Measurements from ENCODE around the gene KAZALD1.

Gene KAZALD1

DNA sequence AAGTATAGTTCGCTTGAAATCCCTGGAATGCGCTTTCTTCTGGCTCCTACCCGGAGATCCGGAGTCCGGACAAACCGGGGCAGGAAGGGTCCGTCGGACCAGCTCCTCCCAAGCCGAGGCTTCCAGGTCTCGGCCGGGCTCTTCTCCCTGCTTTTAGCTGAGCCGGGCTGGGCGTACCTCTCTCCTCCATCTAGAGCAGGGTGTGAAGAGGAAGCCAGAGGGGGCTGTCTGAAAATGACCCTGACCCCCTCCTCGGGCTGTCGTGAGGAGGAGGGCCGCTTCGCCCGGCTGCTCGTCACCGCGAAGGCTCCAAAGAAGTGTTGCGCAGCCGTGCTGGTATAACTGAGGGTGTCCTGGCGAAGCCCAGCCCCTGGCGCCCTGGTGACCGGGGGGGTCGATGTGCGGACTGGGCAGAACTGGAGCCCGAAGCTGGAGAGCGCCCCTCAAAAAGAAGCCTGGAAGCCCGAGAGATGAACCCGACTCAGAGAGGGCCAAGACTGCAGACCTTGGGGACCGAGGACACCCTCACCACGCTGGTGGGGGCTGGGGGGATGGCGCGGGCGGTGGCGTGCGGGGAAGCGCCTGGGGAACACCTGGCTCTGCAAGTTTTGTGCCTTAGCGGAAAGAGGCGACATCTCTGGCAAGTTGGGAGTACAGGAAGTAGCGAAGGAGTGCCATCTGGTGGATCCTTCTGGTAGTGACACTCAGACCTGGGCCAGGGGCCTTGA lies 5.7 kb downstream of the KAZALD1 start:
- DNase-seq: peak; percentile 44

DNA sequence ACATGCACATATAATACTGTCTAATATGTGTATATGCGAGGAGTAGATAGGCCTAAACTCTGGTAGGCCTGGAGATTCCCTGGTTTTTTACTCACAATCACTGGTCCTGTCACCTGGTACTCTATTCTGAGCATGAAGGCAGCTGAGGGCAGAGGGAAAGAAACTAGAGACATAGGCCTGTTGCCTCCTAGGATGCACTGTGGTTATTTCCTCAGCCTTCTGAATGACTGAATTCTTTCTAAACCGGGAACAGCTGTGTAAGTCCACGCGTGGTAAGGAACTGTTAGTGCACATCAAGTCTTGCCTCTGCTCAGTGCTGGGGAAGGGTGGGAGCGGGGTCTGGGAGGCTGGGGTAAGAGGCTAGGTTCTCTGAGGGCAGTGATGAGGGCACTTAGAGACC lies 7.7 kb downstream of the KAZALD1 start:
- no peak for DNase-seq

DNA sequence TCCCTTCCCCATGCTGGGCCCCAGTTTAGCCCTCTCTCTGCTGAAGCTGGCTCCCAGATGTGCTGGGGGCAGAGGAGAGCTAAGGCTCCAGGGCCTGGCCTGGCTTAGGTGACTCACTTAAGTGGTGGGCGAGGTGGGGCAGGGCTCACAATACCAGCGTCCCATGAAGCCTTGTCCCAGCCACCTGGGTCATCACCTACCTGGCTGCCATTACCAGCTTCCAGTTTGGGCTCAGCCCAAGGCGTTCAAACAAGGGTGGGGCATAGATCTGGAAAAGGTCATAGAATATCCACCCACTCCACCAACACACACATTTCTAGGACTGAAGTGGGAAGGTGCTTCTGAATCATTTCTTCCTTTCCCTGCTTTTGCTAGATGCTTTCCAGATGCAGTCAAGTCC lies 8.3 kb downstream of the KAZALD1 start:
- DNase-seq: no peak

DNA sequence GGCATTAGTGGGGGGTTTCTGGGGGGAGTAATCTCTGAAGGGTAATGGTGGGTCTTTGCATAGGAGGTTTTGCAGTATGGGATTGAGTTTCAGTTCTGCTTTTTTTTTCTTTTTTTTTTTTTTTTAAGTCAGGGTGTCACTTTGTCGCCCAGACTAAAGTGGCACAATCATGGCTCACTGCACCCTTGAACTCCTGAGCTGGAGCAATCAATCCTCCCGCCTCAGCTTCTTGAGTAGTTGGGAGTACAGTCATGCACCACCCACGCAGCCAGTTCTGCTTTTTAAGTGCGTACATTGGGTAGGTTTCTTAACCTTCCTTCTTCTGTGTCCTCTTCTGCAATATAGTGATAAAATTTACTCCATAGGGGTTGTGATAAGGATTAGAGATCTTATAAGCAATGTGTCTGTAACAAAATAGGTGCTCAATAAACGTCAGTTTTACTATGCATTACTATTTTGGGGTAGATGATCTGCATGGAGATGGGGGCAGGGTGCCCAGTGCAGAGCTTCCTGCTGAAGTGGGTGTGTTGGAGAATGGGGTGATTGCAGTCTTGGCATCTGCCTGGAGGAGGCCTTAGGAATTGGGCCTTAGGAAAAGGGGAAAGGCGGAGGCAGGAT lies 9.6 kb downstream of the KAZALD1 start:
- DNase-seq: no peak

DNA sequence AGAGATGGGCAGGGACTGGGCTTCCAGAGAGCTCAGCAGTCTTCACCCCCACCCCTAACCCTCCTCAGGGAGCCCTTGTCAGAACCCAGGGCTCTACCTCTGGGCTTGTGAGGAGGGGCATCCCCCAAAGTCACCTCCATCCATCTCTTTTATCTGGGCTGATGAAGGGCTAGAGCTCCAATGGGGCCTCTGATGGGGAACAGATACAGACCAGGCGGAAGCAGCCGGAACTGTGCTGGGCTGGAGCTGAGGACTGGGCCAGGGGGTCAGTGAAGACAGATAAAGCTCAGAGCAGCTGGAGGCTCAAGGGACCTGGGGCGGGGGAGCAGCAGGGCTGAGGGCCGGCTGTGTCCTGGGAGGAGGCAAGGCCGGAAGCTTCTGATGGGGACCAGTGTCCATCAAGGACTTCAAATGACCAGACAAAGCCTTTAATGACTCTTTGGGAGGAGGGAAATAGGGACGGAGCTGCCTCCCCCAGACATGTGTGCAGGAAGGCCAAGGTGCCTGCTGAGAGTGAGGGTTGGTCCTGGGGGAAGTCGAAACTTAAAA lies 10.2 kb downstream of the KAZALD1 start:
- no peak for DNase-seq

DNA sequence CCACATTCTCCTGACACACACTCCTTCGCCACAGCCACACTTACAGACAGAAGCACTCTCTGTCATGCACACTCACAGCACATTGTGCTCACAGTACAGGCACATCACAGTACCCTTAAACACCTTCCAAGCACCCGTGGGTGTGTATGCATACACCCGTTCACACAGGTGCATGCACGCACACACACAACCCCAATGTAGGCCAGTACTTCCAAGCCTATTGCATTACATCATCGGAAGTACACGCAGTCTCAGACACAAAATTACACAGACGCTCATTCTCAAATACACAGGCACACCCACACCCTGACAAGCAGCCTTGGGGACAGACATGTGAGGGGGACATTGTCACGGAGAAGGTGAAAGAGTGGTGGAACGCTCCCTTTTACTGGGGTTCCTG lies 11.1 kb downstream of the KAZALD1 start:
- no peak for DNase-seq

DNA sequence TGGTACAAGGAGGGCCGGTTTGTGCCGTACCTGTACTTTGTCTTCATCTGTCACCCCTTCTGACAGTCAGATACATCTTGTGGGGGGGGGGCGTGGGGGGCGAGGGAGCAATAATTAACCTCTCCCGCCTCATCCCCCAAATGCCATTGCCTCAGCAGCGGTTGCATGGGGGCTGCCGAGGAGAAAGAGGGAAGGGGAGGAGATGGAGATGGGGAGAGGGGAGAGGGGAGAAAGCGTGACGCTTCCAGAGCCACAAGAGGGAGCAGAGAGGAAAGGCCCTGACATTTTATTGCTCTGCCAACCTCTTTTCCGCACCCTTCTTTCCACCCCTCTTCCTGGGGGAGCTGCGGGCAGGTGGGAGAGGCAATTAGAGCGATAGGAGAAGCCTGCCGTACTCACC lies 11.8 kb downstream of the KAZALD1 start:
- no peak for DNase-seq

DNA sequence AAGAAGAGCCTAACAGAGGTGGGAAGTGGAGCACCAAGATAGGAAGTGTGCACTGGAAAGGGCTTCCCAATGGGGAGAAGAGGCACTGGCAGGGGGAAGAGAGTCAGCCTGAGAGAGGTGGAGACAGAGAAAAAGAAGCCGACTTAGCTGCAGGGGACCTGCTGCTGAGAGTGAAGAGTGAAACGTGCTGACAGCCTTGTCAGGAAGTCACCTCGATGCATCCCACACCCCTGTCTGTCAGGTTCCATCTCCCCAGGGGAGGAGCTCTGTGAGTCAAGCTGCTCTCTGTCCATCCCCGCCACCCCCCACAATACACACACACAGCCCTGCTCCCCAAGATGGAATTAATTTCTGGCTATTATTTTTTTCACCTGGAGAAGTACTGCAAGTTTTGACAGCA lies 14.0 kb downstream of the KAZALD1 start:
- no peak for DNase-seq

DNA sequence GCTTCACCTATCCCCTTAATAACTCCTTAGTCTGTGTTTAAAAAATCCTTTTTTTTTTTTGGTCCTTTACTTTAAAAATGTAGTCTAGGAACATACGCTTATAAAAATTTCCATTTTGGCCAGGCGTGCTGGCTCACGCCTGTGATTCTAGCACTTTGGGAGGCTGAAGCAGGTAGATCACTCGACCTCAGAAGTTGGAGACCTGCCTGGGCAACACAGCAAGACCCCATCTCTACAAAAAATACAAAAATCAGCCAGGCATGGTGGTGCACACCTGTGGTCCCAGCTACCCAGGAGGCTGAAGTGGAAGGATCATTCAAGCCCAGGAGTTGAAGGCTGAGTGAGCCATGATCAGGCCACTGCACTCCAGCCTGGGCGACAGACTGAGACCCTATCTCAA lies 14.8 kb downstream of the KAZALD1 start:
- no peak for DNase-seq

DNA sequence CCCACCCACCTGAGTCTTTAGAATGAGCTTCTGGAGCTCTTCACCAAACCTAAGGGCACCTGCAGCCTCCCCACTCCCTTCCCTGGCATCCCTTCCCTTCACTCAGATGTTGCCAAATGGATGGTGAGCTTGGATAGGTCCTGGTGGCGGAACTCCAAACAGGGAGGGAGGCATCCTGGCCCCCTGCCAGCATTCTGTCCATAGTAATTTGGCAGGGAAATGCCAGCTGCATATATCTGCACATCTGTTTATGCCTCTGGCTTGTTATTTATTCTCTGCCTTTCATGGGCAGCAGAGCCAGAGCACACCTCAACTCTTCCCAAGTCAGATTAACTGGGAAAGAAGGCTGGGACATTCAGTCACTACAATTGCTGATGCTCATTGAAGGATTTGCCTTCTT lies 18.1 kb downstream of the KAZALD1 start:
- DNase-seq: no peak

DNA sequence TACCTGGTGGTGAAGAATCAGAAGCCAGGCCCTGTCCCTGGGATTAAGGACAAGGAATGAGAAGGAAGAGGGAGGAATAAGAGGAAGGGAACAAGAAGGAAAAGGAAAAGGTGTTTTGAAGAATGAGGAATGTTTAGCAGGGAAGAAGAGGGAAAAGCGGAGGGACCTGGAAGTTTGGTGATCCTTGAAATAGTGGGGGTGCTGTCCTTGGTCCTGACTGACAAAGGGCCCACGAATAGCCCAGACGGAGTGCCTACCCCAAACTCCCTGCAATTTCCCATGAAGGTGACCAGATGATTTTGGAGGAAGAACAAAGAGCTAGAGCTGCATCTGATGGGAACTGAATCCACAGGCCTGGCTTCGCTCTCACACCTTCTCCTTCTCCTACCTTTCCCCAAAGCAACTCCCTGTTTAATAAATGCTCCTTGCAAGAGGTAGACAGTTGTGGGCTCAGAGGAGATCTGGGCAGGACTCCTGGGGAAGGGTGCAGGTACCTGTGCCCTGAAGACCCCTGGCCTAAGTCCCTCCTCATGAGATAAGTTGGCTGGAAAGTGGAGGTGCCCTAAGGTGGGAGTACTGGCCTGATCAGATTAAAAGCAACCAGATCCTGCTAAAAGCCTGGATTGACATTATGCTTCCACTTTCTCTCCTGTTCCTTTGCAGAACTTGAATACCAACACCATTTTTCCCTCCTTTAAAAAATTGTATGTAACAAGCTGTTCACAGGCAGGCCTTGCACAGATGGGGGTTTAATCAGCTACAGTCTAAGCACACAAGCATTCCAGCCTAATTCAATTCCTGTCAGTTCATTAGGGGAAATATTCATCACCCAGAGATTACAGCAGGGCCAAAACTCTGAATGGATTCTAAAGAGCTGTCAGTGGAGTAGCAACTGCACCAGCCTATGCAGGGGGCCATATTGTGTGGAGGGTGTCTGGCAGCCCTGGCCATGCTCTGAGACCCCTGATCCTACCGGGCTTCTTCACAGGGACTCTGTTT lies 19.4 kb downstream of the KAZALD1 start:
- DNase-seq: no peak

DNA sequence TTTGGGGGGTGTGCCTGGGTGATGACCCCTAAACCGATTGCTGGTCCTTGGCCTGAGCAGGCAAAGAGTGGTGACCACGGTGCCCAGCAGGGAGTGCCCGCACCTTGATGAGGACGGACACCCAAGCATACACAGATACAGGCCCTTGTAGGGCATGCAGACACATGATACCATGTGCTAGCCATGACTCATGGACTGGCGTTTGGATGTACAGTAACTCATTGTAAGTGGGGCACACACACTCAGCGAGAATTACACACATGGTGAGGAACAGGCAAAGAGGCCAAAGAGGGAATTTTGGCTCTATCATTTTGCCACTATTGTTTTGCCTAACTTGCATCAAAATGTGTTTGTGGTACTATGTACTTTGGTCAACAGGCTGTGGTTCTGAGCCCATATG lies 24.1 kb downstream of the KAZALD1 start:
- no peak for DNase-seq

DNA sequence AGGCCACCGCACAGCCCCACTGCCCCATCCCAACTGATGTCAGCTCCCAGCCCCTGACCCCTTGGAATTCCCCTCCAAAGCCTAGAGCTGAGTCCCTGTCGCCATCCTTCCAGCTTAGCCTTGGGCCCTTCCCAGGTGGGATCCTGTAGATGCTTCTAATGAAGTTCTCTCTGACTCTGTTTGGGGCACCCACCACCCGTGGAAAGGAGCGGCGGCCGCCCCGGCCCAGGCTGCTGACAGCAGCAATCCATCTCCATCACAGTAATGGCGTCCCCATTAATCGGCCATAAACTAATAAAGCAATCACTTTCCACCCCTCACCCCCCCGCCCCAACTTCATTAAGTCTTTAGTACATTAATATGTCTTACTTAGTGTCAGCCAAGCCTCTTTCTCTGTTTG lies 25.6 kb downstream of the KAZALD1 start:
- no peak for DNase-seq

DNA sequence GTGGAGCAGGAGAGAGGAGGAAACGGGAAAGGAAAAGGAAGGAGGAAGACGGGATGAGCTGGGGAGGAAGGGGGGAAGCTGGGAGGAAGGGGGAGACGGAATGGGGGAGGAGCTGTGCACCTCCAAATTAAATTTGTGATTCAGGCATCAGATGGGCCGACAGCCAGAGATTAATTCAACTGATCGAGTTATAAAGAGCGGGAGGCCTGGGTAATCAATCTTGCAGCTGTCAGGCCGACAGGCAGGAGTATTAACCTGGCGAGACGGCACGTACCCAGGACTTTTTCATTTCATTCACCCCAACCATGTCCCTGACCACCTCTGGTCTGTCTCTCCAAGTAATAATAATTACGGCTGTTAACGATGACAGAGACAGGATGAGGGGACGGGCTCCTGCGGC lies 26.2 kb downstream of the KAZALD1 start:
- no peak for DNase-seq

DNA sequence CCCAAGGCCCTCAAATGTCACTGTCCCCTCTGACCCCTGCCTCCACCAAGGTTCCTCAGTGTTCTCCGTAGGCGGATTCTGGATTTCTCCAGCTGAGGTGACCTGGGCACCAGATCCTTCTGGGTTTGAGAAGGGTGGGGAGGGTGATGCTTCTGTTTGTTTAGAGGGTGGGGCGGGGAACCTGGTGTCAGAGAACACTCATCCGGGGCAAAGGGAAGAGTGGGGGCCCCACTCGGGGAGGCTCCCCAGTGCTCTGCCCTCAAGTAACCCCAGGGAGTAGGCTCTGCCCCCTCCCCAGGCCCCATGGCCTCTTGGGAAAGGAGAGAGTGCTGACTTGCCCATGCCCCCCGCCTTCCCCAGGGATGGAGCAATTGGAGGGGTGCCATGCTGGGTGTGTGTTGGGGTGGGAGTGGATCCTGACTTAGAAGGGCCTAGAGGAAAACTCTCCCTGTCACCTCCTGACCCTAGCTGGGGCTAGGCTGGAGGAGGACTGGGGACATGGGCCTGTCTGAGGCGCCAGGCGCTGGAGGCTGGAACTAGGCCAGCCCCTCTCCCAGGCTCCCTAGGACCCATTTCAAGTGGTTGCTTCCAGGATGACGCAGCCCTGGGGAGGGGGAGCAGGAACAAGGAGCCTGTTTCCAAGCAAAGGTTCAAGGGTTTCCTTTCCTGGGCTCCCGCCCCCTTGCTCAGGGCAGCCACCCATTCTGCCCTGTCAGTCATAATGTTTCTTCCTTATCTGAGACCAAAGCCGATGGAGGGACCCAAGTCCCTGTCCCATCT lies 27.9 kb downstream of the KAZALD1 start:
- no peak for DNase-seq

DNA sequence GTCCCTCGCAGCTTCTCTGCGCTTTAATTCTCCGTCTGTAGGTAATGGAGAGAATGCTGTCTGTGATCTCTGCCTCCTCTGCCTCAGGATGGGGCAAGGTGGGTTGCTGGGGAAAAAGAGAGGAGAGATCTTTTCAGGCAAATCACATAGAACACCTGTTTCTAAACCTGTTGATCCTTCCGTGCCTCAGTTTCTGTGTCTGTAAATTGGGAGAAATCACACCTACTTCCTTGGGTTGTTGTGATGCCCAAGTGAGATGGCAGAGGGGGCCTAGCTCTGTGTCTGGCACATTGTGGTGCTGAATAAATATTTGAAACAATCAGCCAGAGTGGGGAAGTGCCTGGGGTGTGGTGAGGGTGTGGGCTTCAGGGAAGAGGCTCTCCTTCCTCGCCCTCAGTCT lies 28.8 kb downstream of the KAZALD1 start:
- DNase-seq: no peak

DNA sequence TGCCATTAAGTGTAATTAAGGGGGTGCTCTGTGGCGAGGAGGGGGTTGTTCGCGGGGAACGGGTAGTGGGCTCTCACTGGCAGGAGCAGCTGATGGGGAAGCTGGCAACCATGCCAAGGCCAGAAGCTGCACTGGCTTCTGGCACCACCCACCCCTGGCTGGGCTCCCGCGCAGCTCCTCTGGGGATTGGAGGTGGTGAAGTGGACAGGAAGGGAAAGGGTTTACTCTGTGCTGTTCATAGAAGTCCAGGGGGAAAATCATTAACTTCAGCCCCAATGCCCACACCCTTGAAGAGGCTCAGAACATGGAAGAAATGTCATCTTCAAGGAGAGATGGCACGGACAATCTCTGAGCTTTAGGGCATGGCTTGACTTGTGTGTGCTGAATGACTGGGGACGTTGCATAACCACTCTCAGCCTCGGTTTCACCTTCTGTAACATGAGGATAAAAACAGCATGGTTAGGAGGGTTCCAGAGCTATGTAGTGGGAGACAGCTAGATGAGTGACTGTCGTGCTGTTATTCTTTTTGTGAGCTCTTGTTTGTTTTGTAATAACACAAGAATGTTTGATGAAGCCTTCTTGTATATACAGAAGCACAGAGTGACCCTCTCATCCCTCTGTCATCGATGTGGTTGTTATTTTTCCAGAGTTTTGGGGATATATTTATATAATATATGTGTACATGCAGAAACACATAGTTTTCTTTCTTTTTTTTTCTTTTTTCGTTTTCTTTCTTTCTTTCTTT lies 29.9 kb downstream of the KAZALD1 start:
- DNase-seq: no peak

DNA sequence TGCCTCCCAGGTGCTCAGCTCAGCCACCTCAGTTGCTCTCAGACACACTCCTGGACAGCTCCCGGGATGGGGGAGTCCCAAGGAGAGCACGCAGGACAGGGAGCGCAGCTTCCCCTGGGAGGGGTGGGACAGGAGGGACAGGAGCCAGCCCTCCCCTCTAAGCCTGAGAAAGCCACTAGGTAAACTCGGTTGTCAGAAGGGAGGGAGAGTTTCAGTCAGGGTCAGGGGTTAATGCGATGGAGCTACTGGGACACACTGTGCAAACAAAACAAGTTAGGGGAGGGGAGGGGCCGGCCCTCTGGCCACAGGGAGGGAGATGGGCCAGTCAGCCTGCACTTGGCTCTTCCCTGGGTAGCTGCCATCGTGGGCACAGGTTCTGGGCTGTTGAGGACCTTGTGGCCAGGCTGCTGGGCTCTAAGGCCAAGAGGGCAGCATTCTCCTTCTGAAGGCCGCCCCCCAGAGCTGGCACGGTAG lies 31.1 kb downstream of the KAZALD1 start:
- no peak for DNase-seq

DNA sequence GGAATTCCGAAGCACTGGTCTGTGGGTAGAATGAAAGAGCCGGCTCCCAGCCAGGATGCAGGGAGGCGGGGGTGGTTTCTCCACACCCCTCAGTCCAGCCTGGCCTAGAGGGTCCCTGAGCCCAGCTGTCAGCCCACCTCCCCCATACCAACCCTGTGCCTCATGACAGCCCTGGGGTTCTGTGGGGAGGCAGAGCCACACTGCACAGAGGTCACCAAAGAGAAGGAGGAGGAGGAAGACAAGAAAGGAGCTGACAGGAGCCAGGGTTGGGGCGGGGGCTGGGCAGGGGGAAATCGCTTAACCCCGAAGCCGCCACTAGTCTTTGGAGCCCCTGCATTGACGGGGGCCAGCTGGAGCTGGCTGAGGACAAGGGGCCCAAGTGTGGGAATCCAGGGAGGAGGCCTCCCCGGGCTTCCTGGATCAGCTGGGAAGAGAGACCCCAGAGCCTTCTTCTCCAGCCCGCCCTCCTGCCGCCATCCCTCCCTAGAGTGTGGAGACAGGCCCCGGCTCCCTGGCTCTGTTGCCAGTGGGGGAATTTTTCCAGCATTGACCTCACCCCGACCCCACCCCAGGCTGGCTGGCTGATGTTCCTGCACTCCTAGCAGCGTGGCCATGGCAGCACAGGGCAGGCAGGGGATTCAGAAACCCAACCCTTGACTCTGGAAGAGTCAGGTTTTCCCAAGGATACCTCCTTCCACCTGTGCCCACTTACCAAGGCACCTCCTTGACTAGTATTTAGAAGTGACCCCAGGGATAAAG lies 32.5 kb downstream of the KAZALD1 start:
- DNase-seq: no peak

DNA sequence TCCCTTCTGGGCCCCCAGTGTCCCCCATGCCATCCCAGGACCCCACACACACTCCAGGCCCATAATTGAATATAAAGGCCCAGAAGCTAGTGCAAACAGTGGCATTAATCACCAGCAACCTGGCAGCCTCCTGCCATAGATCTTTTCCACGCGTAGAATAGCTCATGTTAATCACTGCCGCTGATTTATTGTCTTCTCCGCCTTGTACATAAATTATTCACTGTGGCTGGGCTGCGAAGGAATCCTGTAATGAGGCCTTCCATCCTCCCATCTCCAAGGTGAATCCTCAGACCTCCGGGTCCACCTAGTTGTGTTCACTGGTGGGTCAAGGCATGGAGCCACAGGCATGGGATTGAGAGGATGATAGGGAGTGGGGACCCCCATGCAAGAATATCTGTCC lies 33.2 kb downstream of the KAZALD1 start:
- DNase-seq: no peak

Data from NCI-H226 (cell line).